ENCODE measurements around the gene TSPAN3.

DNA sequence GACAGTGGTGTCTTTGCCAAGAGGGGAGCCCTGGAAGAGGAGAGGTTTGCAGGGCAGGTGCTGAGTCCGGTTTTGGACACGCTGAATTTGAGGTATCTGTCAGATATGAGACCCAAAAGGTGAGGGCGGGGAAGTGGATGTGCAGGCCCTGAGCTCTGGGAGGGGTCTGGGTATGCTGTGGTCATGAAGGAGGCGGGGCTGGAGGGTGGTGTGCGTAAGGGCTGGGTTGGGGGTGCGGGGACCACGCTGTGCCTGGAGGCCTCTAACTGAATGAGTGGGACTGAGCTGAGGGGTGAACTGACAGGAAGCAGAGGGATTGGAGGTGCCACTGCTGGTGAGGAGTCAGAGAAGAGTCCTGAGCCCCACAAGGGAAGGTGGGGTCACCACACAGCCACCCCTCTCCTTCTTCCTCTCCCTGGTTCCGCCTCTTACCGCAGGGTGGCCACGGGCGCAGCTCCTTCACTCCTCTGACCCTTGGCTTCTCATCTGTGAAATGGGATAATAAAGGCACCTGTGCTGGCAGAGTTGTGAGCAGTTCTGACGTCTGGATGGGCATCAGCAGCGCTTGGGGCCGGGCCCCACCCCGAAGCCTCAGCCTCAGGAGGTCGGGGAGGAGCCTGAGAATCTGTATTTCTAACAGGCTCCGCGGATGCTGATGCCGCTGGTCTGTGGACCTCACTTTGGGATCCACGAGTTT is 47.2 kb downstream of the TSPAN3 start:
- TF ChIP-seq, protein P1, sequence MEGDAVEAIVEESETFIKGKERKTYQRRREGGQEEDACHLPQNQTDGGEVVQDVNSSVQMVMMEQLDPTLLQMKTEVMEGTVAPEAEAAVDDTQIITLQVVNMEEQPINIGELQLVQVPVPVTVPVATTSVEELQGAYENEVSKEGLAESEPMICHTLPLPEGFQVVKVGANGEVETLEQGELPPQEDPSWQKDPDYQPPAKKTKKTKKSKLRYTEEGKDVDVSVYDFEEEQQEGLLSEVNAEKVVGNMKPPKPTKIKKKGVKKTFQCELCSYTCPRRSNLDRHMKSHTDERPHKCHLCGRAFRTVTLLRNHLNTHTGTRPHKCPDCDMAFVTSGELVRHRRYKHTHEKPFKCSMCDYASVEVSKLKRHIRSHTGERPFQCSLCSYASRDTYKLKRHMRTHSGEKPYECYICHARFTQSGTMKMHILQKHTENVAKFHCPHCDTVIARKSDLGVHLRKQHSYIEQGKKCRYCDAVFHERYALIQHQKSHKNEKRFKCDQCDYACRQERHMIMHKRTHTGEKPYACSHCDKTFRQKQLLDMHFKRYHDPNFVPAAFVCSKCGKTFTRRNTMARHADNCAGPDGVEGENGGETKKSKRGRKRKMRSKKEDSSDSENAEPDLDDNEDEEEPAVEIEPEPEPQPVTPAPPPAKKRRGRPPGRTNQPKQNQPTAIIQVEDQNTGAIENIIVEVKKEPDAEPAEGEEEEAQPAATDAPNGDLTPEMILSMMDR (IDR thresholded peaks at IDR 0.05): no peak
- no peak for TF ChIP-seq EZH2 (IDR thresholded peaks at IDR 0.05; ENCODE audit: borderline replicate concordance, insufficient read depth, low read depth, low read length, poor library complexity, severe bottlenecking)

Data from B cell (primary cell).